Thyroid gland (tissue), 4 donors: ENCODE data around the gene CCDC24.

ENCODE experiments used
- POLR2A ChIP-seq, 2 donors: fragments of 450-650 bp; IDR thresholded peaks; one replicate each; pipeline ENCODE4 v1.6.1; 2017; ENCODE audit warnings: antibody characterized with exemption in 2 of 2, mild to moderate bottlenecking in 2 of 2, moderate library complexity in 1 of 2
- TF ChIP-seq, protein P1 (sequence below), 6 experiments: fragments of 200-600 bp in 3 of 6; fragments of 450-650 bp in 3 of 6; sonication (generic) in 3 of 6; IDR thresholded peaks; one replicate each; pipeline ENCODE4 v1.5.1; 2016 to 2019; ENCODE audit warnings: antibody characterized with exemption in 6 of 6, mild to moderate bottlenecking in 2 of 6, inconsistent platforms in 1 of 6, moderate library complexity in 1 of 6

DNA sequence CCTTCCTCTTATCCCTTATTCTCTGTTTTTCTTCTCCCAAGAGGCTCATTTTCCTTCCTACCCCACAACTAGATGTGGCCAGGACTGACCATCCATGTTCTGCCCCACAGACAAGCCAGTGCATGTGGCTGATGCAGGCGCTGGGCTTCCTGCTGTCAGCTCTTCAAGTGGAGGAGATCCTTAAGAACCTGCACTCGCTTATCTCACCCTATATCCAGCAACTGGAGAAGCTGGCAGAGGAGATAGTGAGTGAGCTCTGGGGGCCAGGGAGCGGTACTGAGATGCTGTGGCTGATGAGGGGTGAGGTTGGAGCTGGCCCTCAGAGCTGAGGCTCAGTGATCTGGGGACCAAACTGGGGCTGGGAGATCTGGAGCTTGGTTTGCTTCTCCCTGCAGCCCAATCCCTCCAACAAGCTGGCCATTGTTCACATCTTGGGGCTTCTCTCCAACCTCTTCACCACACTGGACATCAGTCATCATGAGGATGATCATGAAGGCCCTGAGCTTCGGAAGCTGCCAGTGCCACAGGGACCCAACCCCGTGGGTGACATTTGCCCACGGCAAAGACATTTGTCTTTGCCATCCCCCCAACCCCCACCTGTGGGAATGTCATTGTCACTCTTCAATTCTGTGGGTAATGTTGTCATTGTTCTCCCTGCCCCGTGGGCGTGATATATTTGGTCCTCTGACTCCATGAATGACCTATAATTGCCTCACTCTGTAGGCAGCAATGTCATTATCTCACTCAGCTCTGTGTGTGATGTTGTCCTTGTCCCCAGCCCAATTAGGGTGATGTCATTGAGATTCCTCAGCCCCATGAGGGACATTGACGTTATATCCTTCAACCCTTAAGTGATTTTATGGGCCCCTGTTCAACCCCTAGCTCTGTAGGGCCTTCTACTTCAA lies 32.8 kb upstream of the CCDC24 start:
- TF ChIP-seq, protein P1, sequence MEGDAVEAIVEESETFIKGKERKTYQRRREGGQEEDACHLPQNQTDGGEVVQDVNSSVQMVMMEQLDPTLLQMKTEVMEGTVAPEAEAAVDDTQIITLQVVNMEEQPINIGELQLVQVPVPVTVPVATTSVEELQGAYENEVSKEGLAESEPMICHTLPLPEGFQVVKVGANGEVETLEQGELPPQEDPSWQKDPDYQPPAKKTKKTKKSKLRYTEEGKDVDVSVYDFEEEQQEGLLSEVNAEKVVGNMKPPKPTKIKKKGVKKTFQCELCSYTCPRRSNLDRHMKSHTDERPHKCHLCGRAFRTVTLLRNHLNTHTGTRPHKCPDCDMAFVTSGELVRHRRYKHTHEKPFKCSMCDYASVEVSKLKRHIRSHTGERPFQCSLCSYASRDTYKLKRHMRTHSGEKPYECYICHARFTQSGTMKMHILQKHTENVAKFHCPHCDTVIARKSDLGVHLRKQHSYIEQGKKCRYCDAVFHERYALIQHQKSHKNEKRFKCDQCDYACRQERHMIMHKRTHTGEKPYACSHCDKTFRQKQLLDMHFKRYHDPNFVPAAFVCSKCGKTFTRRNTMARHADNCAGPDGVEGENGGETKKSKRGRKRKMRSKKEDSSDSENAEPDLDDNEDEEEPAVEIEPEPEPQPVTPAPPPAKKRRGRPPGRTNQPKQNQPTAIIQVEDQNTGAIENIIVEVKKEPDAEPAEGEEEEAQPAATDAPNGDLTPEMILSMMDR (IDR thresholded peaks at IDR 0.05): no peak
- TF ChIP-seq POLR2A (IDR thresholded peaks at IDR 0.05): no peak
